CD8-positive, alpha-beta memory T cell (primary cell): ENCODE results near the gene SLC36A4. TPM values are rescaled to one million over a fixed set of nuclear protein-coding genes. Genes with fewer than 3 reads are reported as not detected.
A peak's percentile ranks its signal among the peaks of the same experiment; 100 is the strongest.

ENCODE experiments used
- CTCF ChIA-PET: fragments of 350-600 bp; sonication (Branson Sonifier 250); formaldehyde crosslinking; loops from one replicate; lab custom pipeline; 2021; ENCODE audit warnings: antibody characterized with exemption; lab: Charles Lee
- POLR2A ChIA-PET: fragments of 350-600 bp; sonication (Branson Sonifier 250); formaldehyde crosslinking; loops from one replicate; lab custom pipeline; 2021; ENCODE audit warnings: antibody characterized with exemption; lab: Charles Lee
- DNase-seq, 5 donors: peaks; one replicate each; pipeline versions ENCODE4 v3.0.0 to v3.0.0-alpha.2; 2020 to 2022; ENCODE audit warnings: mixed read lengths in 1 of 5
- H3K27ac ChIP-seq: one replicate; pipeline ENCODE4 v1.7.0; 2013; ENCODE audit warnings: low read depth, mild to moderate bottlenecking, low read length, moderate library complexity
- H3K27me3 ChIP-seq: 2 replicates; pipeline ENCODE4 v1.7.0; 2013; ENCODE audit warnings: low read length, mild to moderate bottlenecking; ENCODE audit not compliant: insufficient read depth, poor library complexity, severe bottlenecking
- H3K36me3 ChIP-seq: 2 replicates; pipeline ENCODE4 v1.7.0; 2013; ENCODE audit warnings: mild to moderate bottlenecking, low read length, moderate library complexity; ENCODE audit not compliant: insufficient read depth
- H3K4me1 ChIP-seq: 2 replicates; pipeline ENCODE4 v1.7.0; 2013; ENCODE audit warnings: mild to moderate bottlenecking, low read length, moderate library complexity; ENCODE audit not compliant: insufficient read depth
- H3K4me3 ChIP-seq: 2 replicates; pipeline ENCODE4 v1.7.0; 2013; ENCODE audit warnings: mild to moderate bottlenecking, low read length
- H3K9me3 ChIP-seq: 2 replicates; pipeline ENCODE4 v1.7.0; 2013; ENCODE audit warnings: mild to moderate bottlenecking, low read length
- H3K27ac Mint-ChIP-seq, 8 donors: one replicate each; pipeline ENCODE4 v1.8.0; 2020 to 2021; ENCODE audit warnings: mixed read lengths in 8 of 8, mild to moderate bottlenecking in 6 of 8, inconsistent platforms in 3 of 8, moderate library complexity in 3 of 8
- H3K27me3 Mint-ChIP-seq, 2 donors: one replicate each; pipeline ENCODE4 v1.8.0; 2020 to 2021; ENCODE audit warnings: mixed read lengths in 2 of 2, mild to moderate bottlenecking in 1 of 2, moderate library complexity in 1 of 2
- H3K36me3 Mint-ChIP-seq, 3 donors: one replicate each; pipeline ENCODE4 v1.8.0; 2020 to 2021; ENCODE audit warnings: mixed read lengths in 3 of 3, inconsistent platforms in 1 of 3, mild to moderate bottlenecking in 1 of 3
- H3K4me1 Mint-ChIP-seq, 3 donors: one replicate each; pipeline ENCODE4 v1.8.0; 2020 to 2021; ENCODE audit warnings: mixed read lengths in 3 of 3, inconsistent platforms in 1 of 3, mild to moderate bottlenecking in 1 of 3
- H3K4me3 Mint-ChIP-seq, 7 donors: one replicate each; pipeline ENCODE4 v1.8.0; 2020 to 2021; ENCODE audit warnings: mixed read lengths in 7 of 7, mild to moderate bottlenecking in 6 of 7, moderate library complexity in 4 of 7, inconsistent platforms in 2 of 7
- H3K9me3 Mint-ChIP-seq, 5 donors: one replicate each; pipeline ENCODE4 v1.8.0; 2020 to 2022; ENCODE audit warnings: mixed read lengths in 5 of 5, mild to moderate bottlenecking in 3 of 5, moderate library complexity in 2 of 5, inconsistent platforms in 1 of 5
- polyA plus RNA-seq: library from polyadenylated mRNA; unstranded; fragments of 300-500 nt; fragmentation: Illumina TruSeq; gene quantifications from one replicate; pipeline ENCODE4 v1.2.3, GENCODE V29; 2021
- total RNA-seq, 2 experiments: library from RNA; stranded (reverse); gene quantifications; one replicate each; pipeline ENCODE4 v1.2.3, GENCODE V29; 2021

Gene SLC36A4
- total and polyA plus RNA-seq, 3 experiments from 2014 or later, result 13.3 to 21.0 (median 15.9) TPM

DNA sequence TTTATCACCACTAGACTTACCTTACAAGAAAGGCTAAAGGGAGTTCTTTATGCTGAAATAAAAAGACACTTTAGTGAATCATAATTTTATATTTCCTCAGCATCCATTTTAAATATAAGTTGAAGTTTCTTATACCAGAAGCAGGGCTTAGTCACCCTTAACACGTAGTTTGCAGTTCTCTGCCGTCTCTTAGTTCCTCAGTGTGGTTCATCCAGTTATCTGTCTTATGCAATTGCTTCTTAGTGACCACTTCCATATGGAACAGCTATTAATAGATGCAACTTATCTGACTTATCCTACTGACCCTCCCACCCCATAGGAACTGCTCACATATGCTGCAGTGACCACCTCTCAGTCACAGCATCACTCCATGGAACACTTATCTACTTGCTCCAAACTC is 11.7 kb upstream of the SLC36A4 start:
- Histone ChIP-seq H3K27ac (no peak overlapping the region), H3K9me3 (no peaks in the 10 kb centered on the region), H3K4me3 (no peak overlapping the region), H3K27me3 (no peaks in the 10 kb centered on the region), H3K4me1 (no peaks in the 10 kb centered on the region), H3K36me3 (no peaks in the 10 kb centered on the region)
- CTCF ChIA-PET, result no interaction called here
- Mint-ChIP-seq H3K27me3 (peaks cover 16 to 34% of the 10 kb centered on the region in 2 donors), H3K4me1 (no peaks in the 10 kb centered on the region), H3K9me3 (peaks cover 6 to 11% (median 7%) of the 10 kb centered on the region in 5 donors), H3K27ac (no peak overlapping the region), H3K36me3 (no peaks in the 10 kb centered on the region), H3K4me3 (no peak overlapping the region)
- DNase-seq, result no peak
- POLR2A ChIA-PET, result no interaction called here

DNA sequence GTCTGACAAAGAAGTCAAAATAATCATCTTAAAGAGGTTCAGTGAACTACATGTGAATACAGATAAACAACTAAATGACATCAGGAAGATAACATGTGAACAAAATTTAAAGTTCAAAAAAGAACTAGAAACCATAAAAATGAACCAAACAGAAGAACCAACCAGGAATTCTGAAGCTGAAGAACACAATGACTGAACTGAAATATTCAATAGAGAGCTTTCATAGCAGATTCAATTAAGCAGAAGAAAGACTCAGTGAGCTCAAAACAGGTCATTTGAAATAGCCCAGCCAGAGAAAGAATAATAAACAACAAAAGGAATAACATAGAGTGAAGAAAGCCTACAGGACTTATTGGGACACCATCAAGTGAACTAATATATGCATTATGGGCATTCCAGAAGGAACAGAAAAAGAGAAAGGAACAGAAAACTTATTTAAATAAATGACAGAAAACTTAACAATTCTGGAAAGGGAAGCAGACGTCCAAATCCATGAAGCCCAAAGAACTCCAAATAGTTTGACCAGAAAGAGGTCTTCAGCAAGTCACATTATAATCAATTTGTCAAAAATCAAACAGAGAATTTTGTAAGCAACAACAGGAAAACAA is 11.0 kb upstream of the SLC36A4 start:
- H3K4me1 ChIP-seq, result no peaks in the 10 kb centered on the region
- Mint-ChIP-seq H3K27me3 (peaks cover 18 to 38% of the 10 kb centered on the region in 2 donors), H3K27ac (no peak overlapping the region), H3K4me3 (no peak overlapping the region), H3K4me1 (no peaks in the 10 kb centered on the region), H3K9me3 (peaks cover 6 to 11% (median 7%) of the 10 kb centered on the region in 5 donors), H3K36me3 (no peaks in the 10 kb centered on the region)
- H3K9me3 ChIP-seq, result no peaks in the 10 kb centered on the region
- CTCF ChIA-PET, result no interaction called here
- no peak overlapping the region for H3K27ac ChIP-seq
- POLR2A ChIA-PET, result no interaction called here
- DNase-seq, result no peak
- no peaks in the 10 kb centered on the region for H3K27me3 ChIP-seq
- no peaks in the 10 kb centered on the region for H3K36me3 ChIP-seq
- H3K4me3 ChIP-seq, result no peak overlapping the region

DNA sequence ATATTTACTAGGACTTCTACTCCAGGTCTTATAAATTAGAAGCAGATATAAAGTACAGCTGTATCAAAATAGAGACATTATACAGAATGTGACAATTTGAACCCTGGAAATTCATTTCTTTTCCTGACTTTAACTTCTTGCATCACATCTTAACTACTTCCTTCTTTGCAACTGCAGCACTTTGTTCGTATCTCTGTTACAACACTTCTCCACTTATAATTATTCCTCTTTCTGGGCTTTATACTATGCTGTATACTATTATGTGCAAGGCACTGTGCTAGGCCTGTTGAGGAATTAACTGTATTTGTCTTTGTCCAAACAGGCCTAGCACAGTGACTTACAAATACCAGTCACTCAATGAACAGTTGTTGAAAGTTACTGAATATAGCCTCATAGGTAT is 1.8 kb upstream of the SLC36A4 start:
- peak overlapping the region in 2 of 8 donors; percentile 29 to 91 for H3K27ac Mint-ChIP-seq
- no peaks in the 10 kb centered on the region for H3K9me3 ChIP-seq
- DNase-seq, result no peak
- H3K9me3 Mint-ChIP-seq, result no peaks in the 10 kb centered on the region
- no peak overlapping the region for H3K4me3 ChIP-seq
- no peaks in the 10 kb centered on the region for H3K4me1 ChIP-seq
- H3K36me3 Mint-ChIP-seq, result peaks cover 0 to 5% (median 0%) of the 10 kb centered on the region in 3 donors
- H3K36me3 ChIP-seq, result no peaks in the 10 kb centered on the region
- H3K4me3 Mint-ChIP-seq, result peak overlapping the region in 2 of 7 donors; percentile 38 to 92
- ChIA-PET CTCF (no interaction called here), POLR2A (no interaction called here)
- H3K4me1 Mint-ChIP-seq, result peaks cover 15 to 27% (median 20%) of the 10 kb centered on the region in 3 donors
- H3K27me3 Mint-ChIP-seq, result peaks cover 5 to 9% of the 10 kb centered on the region in 2 donors
- H3K27me3 ChIP-seq, result no peaks in the 10 kb centered on the region
- no peak overlapping the region for H3K27ac ChIP-seq

DNA sequence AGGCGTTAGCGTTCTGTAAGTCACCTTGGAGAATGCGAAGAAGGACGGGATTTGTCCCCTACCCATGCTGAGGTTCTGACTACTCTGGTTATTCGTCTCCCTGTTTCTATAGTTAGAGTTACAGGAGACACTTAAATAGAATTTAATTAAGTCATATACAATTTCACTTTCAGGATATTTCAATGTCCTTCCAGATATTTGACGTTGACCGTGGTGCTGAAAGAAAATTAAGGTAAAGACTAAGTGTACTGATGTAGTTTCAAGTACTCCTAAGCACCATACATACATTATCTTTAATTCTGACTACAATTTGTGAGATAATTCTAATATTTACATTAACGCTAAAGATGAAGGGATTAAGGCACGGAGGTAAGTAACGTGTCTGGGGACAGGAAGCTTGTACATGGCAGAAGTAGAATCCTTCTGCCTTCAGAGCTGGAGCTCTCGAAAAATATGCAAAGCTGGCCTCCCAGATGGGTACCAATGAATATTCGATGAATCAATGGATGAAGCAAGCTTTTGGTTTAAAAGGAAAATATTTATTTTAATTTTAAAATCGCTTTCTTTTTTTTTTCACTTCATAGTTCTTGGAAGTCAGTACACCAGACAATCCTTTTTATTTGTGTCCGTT is 539 bp upstream of the SLC36A4 start:
- H3K36me3 Mint-ChIP-seq, result peaks cover 0 to 5% (median 0%) of the 10 kb centered on the region in 3 donors
- H3K4me3 Mint-ChIP-seq, result peak overlapping the region; percentile 92 to 98 (median 95)
- no peak for DNase-seq
- ChIA-PET POLR2A (interaction anchor here (0.7 kb wide), 1 partner anchor 29 kb away, joined by 4 read pairs; no protein-coding TSS in a partner anchor), CTCF (no interaction called here)
- H3K27me3 Mint-ChIP-seq, result peaks cover 3 to 4% of the 10 kb centered on the region in 2 donors
- peak overlapping the region; percentile 67 for H3K4me3 ChIP-seq
- no peaks in the 10 kb centered on the region for H3K36me3 ChIP-seq
- H3K27ac ChIP-seq, result peak overlapping the region; percentile 83
- H3K4me1 ChIP-seq, result no peaks in the 10 kb centered on the region
- no peaks in the 10 kb centered on the region for H3K27me3 ChIP-seq
- peak overlapping the region; percentile 72 to 95 (median 87) for H3K27ac Mint-ChIP-seq
- no peaks in the 10 kb centered on the region for H3K9me3 Mint-ChIP-seq
- peaks cover 19 to 31% (median 20%) of the 10 kb centered on the region in 3 donors for H3K4me1 Mint-ChIP-seq
- no peaks in the 10 kb centered on the region for H3K9me3 ChIP-seq

DNA sequence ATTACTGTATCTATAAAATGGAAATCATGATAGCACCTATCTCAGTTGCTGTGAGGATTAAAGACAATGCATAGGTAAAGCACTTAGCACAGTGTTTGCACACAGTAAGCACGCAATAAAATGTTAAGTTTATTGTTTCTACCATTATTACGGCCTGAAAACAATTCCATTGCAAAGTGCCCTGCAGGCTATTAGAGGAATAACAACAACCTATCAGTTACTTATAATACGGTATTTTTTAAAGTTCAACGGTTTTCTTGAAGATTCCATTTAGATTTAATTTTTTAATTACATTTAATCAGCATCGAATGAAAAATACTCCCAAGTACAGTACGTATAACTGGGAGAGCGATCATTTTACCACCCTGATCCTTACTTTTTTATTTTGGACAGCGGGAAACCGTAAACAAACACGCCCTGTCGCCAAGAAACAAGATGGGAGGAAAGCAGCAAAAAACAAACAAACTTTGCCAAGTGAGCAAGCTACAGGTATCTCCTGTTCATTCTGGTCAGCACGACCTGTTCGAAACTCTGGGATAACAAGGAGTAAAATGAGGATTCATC is 893 bp downstream of the SLC36A4 start:
- no peak for DNase-seq
- Histone ChIP-seq H3K4me1 (no peaks in the 10 kb centered on the region), H3K27ac (peak overlapping the region; percentile 83), H3K4me3 (peak overlapping the region; percentile 67), H3K9me3 (no peaks in the 10 kb centered on the region), H3K27me3 (no peaks in the 10 kb centered on the region), H3K36me3 (no peaks in the 10 kb centered on the region)
- Mint-ChIP-seq H3K36me3 (peaks cover 0 to 5% (median 0%) of the 10 kb centered on the region in 3 donors), H3K4me3 (peak overlapping the region; percentile 92 to 98 (median 95)), H3K27ac (peak overlapping the region; percentile 91 to 99 (median 98)), H3K9me3 (no peaks in the 10 kb centered on the region), H3K27me3 (peaks cover 0 to 3% of the 10 kb centered on the region in 2 donors), H3K4me1 (peaks cover 19 to 35% (median 23%) of the 10 kb centered on the region in 3 donors)
- ChIA-PET POLR2A (interaction anchor here (0.7 kb wide), 1 partner anchor 1731 kb away, joined by 3 read pairs; no protein-coding TSS in a partner anchor), CTCF (no interaction called here)

DNA sequence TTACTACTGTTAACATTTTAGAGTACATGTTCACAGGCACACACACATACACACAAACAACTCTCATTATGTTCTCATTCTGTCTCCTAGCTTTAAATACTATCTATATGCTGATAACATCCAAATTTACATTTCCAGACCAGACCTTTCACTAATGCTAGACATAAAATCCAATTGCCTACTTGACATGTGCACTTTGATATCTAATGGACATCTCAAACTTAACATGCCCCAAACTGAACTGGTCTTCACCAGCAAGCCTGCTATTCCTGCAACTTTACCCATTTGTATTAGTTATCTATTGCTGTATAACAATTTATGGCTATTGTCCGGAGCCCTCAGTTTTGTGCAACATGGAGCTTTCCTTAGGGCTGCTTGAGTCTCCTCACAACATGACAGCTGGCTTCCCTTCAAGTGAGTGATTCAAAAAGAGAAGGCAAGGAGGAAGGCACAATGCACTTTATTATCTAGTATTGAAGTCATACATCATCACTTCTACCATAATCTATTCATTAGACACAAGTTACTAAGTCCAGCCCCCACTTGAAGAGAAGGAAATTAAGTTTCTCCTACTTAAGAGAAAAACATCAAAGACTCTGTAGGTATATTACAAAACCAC is 3.0 kb downstream of the SLC36A4 start:
- H3K9me3 Mint-ChIP-seq, result no peaks in the 10 kb centered on the region
- Histone ChIP-seq H3K27ac (no peak overlapping the region), H3K4me3 (no peak overlapping the region), H3K36me3 (no peaks in the 10 kb centered on the region), H3K4me1 (no peaks in the 10 kb centered on the region), H3K27me3 (no peaks in the 10 kb centered on the region), H3K9me3 (no peaks in the 10 kb centered on the region)
- H3K4me3 Mint-ChIP-seq, result no peak overlapping the region
- peaks cover 0 to 5% (median 0%) of the 10 kb centered on the region in 3 donors for H3K36me3 Mint-ChIP-seq
- peak overlapping the region in 2 of 8 donors; percentile 1 to 4 for H3K27ac Mint-ChIP-seq
- no peak for DNase-seq
- POLR2A ChIA-PET, result no interaction called here
- CTCF ChIA-PET, result no interaction called here
- H3K4me1 Mint-ChIP-seq, result peaks cover 19 to 37% (median 29%) of the 10 kb centered on the region in 3 donors
- peaks cover 0 to 2% of the 10 kb centered on the region in 2 donors for H3K27me3 Mint-ChIP-seq

DNA sequence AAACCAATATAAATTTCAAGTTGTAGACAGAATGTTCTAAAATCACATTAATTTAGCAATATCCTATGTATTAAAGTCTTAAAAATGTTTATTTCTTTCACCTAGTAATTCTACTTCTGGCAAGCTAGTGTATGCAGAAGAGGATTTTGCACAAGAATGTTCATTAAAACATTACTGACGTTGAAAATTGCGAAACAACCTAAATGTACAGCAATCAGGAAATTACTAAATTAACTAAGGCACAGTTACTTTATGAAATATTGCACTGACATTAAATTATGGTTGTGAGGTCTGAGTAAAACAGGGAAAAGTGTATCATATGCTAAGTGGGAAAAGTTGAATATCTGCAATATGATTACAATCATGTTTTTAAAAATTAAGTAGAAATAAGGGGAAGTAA is 4.1 kb downstream of the SLC36A4 start:
- ChIA-PET CTCF (no interaction called here), POLR2A (interaction anchor here (0.5 kb wide), 1 partner anchor 815 kb away, joined by 3 read pairs; no protein-coding TSS in a partner anchor)
- Histone ChIP-seq H3K4me1 (no peaks in the 10 kb centered on the region), H3K4me3 (no peak overlapping the region), H3K9me3 (no peaks in the 10 kb centered on the region), H3K36me3 (no peaks in the 10 kb centered on the region), H3K27me3 (no peaks in the 10 kb centered on the region), H3K27ac (no peak overlapping the region)
- H3K27ac Mint-ChIP-seq, result no peak overlapping the region
- DNase-seq, result no peak
- peaks cover 19 to 35% (median 31%) of the 10 kb centered on the region in 3 donors for H3K4me1 Mint-ChIP-seq
- peaks cover 0 to 2% of the 10 kb centered on the region in 2 donors for H3K27me3 Mint-ChIP-seq
- no peaks in the 10 kb centered on the region for H3K9me3 Mint-ChIP-seq
- no peak overlapping the region for H3K4me3 Mint-ChIP-seq
- peaks cover 0 to 5% (median 0%) of the 10 kb centered on the region in 3 donors for H3K36me3 Mint-ChIP-seq
